ENCODE measurements around the gene GPRC5A.

Gene GPRC5A

GRCh38 chr12:12868477-12869235 lies 22.7 kb upstream of the GPRC5A start:
- Mint-ChIP-seq H3K36me3 (ENCODE audit: low read depth) (peaks cover 24% of the 10 kb centered on the region), H3K27ac (no peak overlapping the region), H3K9me3 (peaks cover 4% of the 10 kb centered on the region), H3K4me1 (peaks cover 25% of the 10 kb centered on the region), H3K4me3 (no peak overlapping the region), H3K27me3 (ENCODE audit: low read depth, poor library complexity) (no peaks in the 10 kb centered on the region)
- no peak for TF ChIP-seq CTCF (IDR thresholded peaks at IDR 0.05)
- DNase-seq, result no peak

GRCh38 chr12:12870465-12870864 lies 20.9 kb upstream of the GPRC5A start:
- DNase-seq, result no peak

DNA sequence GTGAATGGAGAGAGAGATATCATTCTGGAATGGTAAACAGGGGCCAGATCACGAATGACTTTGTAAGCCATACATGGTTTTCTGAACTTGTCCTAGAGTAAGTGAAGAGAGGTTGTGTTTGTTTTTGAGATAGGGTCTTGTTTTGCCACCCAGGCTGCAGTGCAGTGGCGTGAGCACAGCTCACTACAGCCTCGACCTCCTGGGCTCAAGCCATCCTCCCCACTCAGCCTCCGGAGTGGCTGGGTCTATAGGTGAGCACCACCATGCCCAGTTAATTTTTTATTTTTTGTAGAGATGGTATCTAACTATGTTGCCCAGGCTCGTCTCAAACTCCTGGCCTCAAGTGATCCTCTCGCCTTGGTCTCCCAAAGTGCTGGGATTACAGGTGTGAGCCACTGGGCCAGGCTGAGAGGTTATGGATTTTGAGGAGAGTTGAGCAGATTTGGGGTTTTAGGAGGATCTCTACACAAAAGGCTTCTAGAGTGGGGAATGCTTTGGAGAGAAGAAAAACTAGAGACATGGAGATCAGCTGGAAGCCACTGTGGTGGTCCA lies 19.7 kb upstream of the GPRC5A start:
- no peaks in the 10 kb centered on the region for H3K27me3 Mint-ChIP-seq (ENCODE audit: low read depth, poor library complexity)
- peaks cover 21% of the 10 kb centered on the region for H3K36me3 Mint-ChIP-seq (ENCODE audit: low read depth)
- no peaks in the 10 kb centered on the region for H3K9me3 Mint-ChIP-seq
- H3K27ac Mint-ChIP-seq, result no peak overlapping the region
- peaks cover 25% of the 10 kb centered on the region for H3K4me1 Mint-ChIP-seq
- H3K4me3 Mint-ChIP-seq, result no peak overlapping the region
- no peak for DNase-seq
- no peak for TF ChIP-seq CTCF (IDR thresholded peaks at IDR 0.05)

More at GRCh38 chr12:12870465-12870864, 20.9 kb upstream of the GPRC5A start:
- Mint-ChIP-seq H3K27ac (no peak overlapping the region), H3K9me3 (no peaks in the 10 kb centered on the region), H3K4me3 (no peak overlapping the region), H3K36me3 (ENCODE audit: low read depth) (peaks cover 16% of the 10 kb centered on the region), H3K4me1 (peaks cover 25% of the 10 kb centered on the region), H3K27me3 (ENCODE audit: low read depth, poor library complexity) (no peaks in the 10 kb centered on the region)
- TF ChIP-seq CTCF (IDR thresholded peaks at IDR 0.05), result no peak

- no peaks in the 10 kb centered on the region for H3K27me3 Mint-ChIP-seq (ENCODE audit: low read depth, poor library complexity)
- H3K9me3 Mint-ChIP-seq, result no peaks in the 10 kb centered on the region
- no peak for DNase-seq
- H3K4me3 Mint-ChIP-seq, result no peak overlapping the region
- H3K4me1 Mint-ChIP-seq, result peaks cover 28% of the 10 kb centered on the region
- H3K27ac Mint-ChIP-seq, result no peak overlapping the region
- H3K36me3 Mint-ChIP-seq (ENCODE audit: low read depth), result peaks cover 21% of the 10 kb centered on the region
- no peak for TF ChIP-seq CTCF (IDR thresholded peaks at IDR 0.05)
Measured at GRCh38 chr12:12872139-12872933, 19.0 kb upstream of the GPRC5A start.

DNA sequence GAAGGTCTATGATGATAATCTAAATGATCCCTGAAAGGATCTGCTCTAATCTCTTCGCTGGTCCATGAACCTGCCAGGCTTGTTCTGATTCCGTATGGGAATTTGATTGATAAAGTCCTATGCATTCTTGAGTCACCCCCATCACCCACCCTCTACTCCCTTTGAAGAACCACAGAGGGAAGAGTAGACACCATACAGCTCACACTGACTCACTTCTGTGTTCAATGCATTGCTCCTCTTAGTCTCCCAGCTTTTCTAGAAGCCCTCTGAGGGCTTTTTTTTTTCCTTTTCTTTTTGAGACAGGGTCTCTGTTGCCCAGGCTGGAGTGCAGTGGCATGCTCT lies 18.5 kb upstream of the GPRC5A start:
- H3K9me3 Mint-ChIP-seq, result no peaks in the 10 kb centered on the region
- DNase-seq, result no peak
- TF ChIP-seq CTCF (IDR thresholded peaks at IDR 0.05), result no peak
- H3K4me3 Mint-ChIP-seq, result no peak overlapping the region
- H3K27ac Mint-ChIP-seq, result no peak overlapping the region
- H3K36me3 Mint-ChIP-seq (ENCODE audit: low read depth), result peaks cover 16% of the 10 kb centered on the region
- H3K27me3 Mint-ChIP-seq (ENCODE audit: low read depth, poor library complexity), result no peaks in the 10 kb centered on the region
- peaks cover 32% of the 10 kb centered on the region for H3K4me1 Mint-ChIP-seq
